Measurements from ENCODE around the gene UFL1. TPM values are rescaled to one million over a fixed set of nuclear protein-coding genes. Genes with fewer than 3 reads are reported as not detected.

UFL1 gene
- total RNA-seq, 1 donor from 2014 or later: 16.6 TPM

GRCh38 chr6:96505363-96505762 lies 16.2 kb upstream of the UFL1 start:
- TF ChIP-seq CTCF (IDR thresholded peaks at IDR 0.05; ENCODE audit: insufficient read depth, low read length, severe bottlenecking): no peak
- H3K36me3 ChIP-seq (ENCODE audit: control insufficient read depth, insufficient read depth, low read length): no peaks in the 10 kb centered on the region
- FAIRE-seq (no peak), DNase-seq (ENCODE audit: low read depth) (no peak)
- H3K4me3 ChIP-seq (ENCODE audit: low read depth, low read length): no peak overlapping the region
- H3K27me3 ChIP-seq (ENCODE audit: control insufficient read depth, insufficient read depth, low read length): no peaks in the 10 kb centered on the region

GRCh38 chr6:96509281-96509680 lies 12.3 kb upstream of the UFL1 start:
- FAIRE-seq: no peak
- no peak for TF ChIP-seq CTCF (IDR thresholded peaks at IDR 0.05; ENCODE audit: insufficient read depth, low read length, severe bottlenecking)

GRCh38 chr6:96520171-96521115 lies 1.2 kb upstream of the UFL1 start:
- peak overlapping the region; percentile 98 for H3K4me3 ChIP-seq (ENCODE audit: low read depth, low read length)
- FAIRE-seq (no peak), DNase-seq (ENCODE audit: low read depth) (peak; percentile 91)
- TF ChIP-seq CTCF (IDR thresholded peaks at IDR 0.05; ENCODE audit: insufficient read depth, low read length, severe bottlenecking): no peak
- H3K36me3 ChIP-seq (ENCODE audit: control insufficient read depth, insufficient read depth, low read length): no peaks in the 10 kb centered on the region
- no peaks in the 10 kb centered on the region for H3K27me3 ChIP-seq (ENCODE audit: control insufficient read depth, insufficient read depth, low read length)

More at GRCh38 chr6:96509281-96509680, 12.3 kb upstream of the UFL1 start:
- DNase-seq (ENCODE audit: low read depth): no peak
- no peak overlapping the region for H3K4me3 ChIP-seq (ENCODE audit: low read depth, low read length)
- H3K27me3 ChIP-seq (ENCODE audit: control insufficient read depth, insufficient read depth, low read length): no peaks in the 10 kb centered on the region
- H3K36me3 ChIP-seq (ENCODE audit: control insufficient read depth, insufficient read depth, low read length): no peaks in the 10 kb centered on the region

- no peak for FAIRE-seq
Measured at GRCh38 chr6:96521306-96521643, 331 bp upstream of the UFL1 start.

GRCh38 chr6:96522465-96523009 lies 931 bp downstream of the UFL1 start:
- H3K36me3 ChIP-seq (ENCODE audit: control insufficient read depth, insufficient read depth, low read length): no peaks in the 10 kb centered on the region
- no peaks in the 10 kb centered on the region for H3K27me3 ChIP-seq (ENCODE audit: control insufficient read depth, insufficient read depth, low read length)
- FAIRE-seq (no peak), DNase-seq (ENCODE audit: low read depth) (peak; percentile 15)
- no peak for TF ChIP-seq CTCF (IDR thresholded peaks at IDR 0.05; ENCODE audit: insufficient read depth, low read length, severe bottlenecking)
- peak overlapping the region; percentile 98 for H3K4me3 ChIP-seq (ENCODE audit: low read depth, low read length)

More at GRCh38 chr6:96521306-96521643, 331 bp upstream of the UFL1 start:
- Histone ChIP-seq H3K4me3 (ENCODE audit: low read depth, low read length) (peak overlapping the region; percentile 98), H3K36me3 (ENCODE audit: control insufficient read depth, insufficient read depth, low read length) (no peaks in the 10 kb centered on the region), H3K27me3 (ENCODE audit: control insufficient read depth, insufficient read depth, low read length) (no peaks in the 10 kb centered on the region)
- DNase-seq (ENCODE audit: low read depth): no peak
- TF ChIP-seq CTCF (IDR thresholded peaks at IDR 0.05; ENCODE audit: insufficient read depth, low read length, severe bottlenecking): no peak
